ENCODE data around the gene TTYH3. TPM values are rescaled to one million over a fixed set of nuclear protein-coding genes. Genes with fewer than 3 reads are reported as not detected.

The TTYH3 gene
- total RNA-seq, 1 experiment from 2014 or later = 278 TPM

DNA sequence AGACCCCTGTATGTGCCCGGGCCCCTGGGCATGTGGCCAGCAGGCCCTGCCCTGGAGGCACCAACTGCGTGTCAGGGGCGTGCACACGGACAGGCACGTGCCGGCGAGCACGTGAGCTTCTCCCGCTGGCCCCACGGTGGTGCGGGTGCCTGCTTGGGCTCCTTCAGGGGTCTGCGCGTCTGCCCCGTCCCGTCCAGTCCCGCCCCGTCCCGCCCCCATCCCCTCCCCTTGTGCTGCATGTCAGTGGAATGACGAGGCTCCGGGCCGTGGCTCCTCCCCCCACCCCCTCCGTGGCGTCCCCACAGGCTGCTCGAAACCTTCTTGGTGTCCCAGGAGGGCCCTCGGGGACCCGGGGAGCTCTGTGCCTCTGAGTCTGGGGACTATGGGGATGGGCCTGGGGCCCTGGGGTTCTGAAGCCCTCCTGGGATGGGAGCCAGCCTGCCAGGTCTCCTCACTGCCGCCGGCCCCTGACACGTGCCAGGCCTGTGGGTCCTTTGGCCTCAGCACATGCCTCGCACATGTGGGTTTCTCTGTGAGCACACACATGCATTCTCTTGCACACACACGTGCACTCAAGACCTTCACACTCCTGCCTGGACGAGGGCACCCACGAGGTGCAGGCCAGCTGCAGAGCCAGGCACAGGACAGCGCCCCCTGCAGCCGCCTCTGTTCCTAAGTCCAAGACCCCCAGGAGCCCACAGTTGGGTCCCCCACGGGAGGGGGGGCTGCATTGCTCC is 28.7 kb downstream of the TTYH3 start:
- BruUV-seq (replicated peaks) = no TSS peak
- DNase-seq (ENCODE audit: low read depth, low spot score) = no peak
- POLR2A ChIA-PET = interaction anchor here (0.6 kb wide), 1 partner anchor 135 kb away, joined by 3 read pairs; no protein-coding TSS in a partner anchor
- no peak overlapping the region for H3K4me3 ChIP-seq (ENCODE audit: low read depth in 2 of 2, low read length in 2 of 2)
- H3K4me1 ChIP-seq (ENCODE audit: control insufficient read depth, insufficient read depth, low read length) = peaks cover 23% of the 10 kb centered on the region
- ATAC-seq = no peak
- TF ChIP-seq, protein P1, sequence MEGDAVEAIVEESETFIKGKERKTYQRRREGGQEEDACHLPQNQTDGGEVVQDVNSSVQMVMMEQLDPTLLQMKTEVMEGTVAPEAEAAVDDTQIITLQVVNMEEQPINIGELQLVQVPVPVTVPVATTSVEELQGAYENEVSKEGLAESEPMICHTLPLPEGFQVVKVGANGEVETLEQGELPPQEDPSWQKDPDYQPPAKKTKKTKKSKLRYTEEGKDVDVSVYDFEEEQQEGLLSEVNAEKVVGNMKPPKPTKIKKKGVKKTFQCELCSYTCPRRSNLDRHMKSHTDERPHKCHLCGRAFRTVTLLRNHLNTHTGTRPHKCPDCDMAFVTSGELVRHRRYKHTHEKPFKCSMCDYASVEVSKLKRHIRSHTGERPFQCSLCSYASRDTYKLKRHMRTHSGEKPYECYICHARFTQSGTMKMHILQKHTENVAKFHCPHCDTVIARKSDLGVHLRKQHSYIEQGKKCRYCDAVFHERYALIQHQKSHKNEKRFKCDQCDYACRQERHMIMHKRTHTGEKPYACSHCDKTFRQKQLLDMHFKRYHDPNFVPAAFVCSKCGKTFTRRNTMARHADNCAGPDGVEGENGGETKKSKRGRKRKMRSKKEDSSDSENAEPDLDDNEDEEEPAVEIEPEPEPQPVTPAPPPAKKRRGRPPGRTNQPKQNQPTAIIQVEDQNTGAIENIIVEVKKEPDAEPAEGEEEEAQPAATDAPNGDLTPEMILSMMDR (IDR thresholded peaks at IDR 0.05) = peak; percentile 85; the same call in 1 of the 2 replicates
- TF ChIP-seq, protein P2, sequence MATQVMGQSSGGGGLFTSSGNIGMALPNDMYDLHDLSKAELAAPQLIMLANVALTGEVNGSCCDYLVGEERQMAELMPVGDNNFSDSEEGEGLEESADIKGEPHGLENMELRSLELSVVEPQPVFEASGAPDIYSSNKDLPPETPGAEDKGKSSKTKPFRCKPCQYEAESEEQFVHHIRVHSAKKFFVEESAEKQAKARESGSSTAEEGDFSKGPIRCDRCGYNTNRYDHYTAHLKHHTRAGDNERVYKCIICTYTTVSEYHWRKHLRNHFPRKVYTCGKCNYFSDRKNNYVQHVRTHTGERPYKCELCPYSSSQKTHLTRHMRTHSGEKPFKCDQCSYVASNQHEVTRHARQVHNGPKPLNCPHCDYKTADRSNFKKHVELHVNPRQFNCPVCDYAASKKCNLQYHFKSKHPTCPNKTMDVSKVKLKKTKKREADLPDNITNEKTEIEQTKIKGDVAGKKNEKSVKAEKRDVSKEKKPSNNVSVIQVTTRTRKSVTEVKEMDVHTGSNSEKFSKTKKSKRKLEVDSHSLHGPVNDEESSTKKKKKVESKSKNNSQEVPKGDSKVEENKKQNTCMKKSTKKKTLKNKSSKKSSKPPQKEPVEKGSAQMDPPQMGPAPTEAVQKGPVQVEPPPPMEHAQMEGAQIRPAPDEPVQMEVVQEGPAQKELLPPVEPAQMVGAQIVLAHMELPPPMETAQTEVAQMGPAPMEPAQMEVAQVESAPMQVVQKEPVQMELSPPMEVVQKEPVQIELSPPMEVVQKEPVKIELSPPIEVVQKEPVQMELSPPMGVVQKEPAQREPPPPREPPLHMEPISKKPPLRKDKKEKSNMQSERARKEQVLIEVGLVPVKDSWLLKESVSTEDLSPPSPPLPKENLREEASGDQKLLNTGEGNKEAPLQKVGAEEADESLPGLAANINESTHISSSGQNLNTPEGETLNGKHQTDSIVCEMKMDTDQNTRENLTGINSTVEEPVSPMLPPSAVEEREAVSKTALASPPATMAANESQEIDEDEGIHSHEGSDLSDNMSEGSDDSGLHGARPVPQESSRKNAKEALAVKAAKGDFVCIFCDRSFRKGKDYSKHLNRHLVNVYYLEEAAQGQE (IDR thresholded peaks at IDR 0.05; ENCODE audit: insufficient read depth in 1 of 2, low read depth in 2 of 2, low read length in 1 of 2) = no peak
- no peak for TF ChIP-seq TCF7L2 (IDR thresholded peaks at IDR 0.05; ENCODE audit: low read depth, low read length)
- CTCF ChIA-PET = interaction anchor here (0.6 kb wide), 1 partner anchor 28 kb away, joined by 3 read pairs; no protein-coding TSS in a partner anchor
- in situ Hi-C loops (cut with HindIII; ENCODE audit: low pct_unique_long_range_greater_than_20kb, low sequenced_read_pairs) (no loop called here), intact Hi-C loops (cut with micrococcal nuclease; ENCODE audit: unreplicated experiment) (no loop called here)
- no peaks in the 10 kb centered on the region for H3K9me3 ChIP-seq (ENCODE audit: control insufficient read depth, insufficient read depth, low read depth, low read length)
- H3K27me3 ChIP-seq (ENCODE audit: control insufficient read depth, insufficient read depth, low read length) = no peaks in the 10 kb centered on the region
- peaks cover 3% of the 10 kb centered on the region; the same call in 1 of the 2 replicates for H3K36me3 ChIP-seq (ENCODE audit: control insufficient read depth, insufficient read depth, low read length)
- H3K27ac ChIP-seq (ENCODE audit: low read length) = no peak overlapping the region

GRCh38 chr7:2661096-2661449 is 29.3 kb downstream of the TTYH3 start:
- ATAC-seq (peak; percentile 10; the same call in 1 of the 2 replicates), DNase-seq (ENCODE audit: low read depth, low spot score) (no peak)
- no peak overlapping the region for H3K4me3 ChIP-seq (ENCODE audit: low read depth in 2 of 2, low read length in 2 of 2)
- H3K27ac ChIP-seq (ENCODE audit: low read length) = no peak overlapping the region
- H3K9me3 ChIP-seq (ENCODE audit: control insufficient read depth, insufficient read depth, low read depth, low read length) = no peaks in the 10 kb centered on the region
- peaks cover 23% of the 10 kb centered on the region for H3K4me1 ChIP-seq (ENCODE audit: control insufficient read depth, insufficient read depth, low read length)
- TF ChIP-seq POLR2AphosphoS5 (IDR thresholded peaks at IDR 0.05; ENCODE audit: low read depth, low read length) (no peak), SIN3A (IDR thresholded peaks at IDR 0.05; ENCODE audit: borderline replicate concordance, insufficient read depth, low read depth, low read length) (no peak), TCF7L2 (IDR thresholded peaks at IDR 0.05; ENCODE audit: low read depth, low read length) (no peak)
- TF ChIP-seq, protein P1 (IDR thresholded peaks at IDR 0.05) = peak; percentile 58
- TF ChIP-seq, protein P2 (IDR thresholded peaks at IDR 0.05; ENCODE audit: insufficient read depth in 1 of 2, low read depth in 2 of 2, low read length in 1 of 2) = no peak
- POLR2A ChIA-PET = no interaction called here
- CTCF ChIA-PET = interaction anchor here (0.6 to 0.9 kb wide), 2 partner anchors 17 to 28 kb away, joined by 3 read pairs; no protein-coding TSS in a partner anchor
- intact Hi-C loops (cut with micrococcal nuclease; ENCODE audit: unreplicated experiment) = no loop called here
- in situ Hi-C loops (cut with HindIII; ENCODE audit: low pct_unique_long_range_greater_than_20kb, low sequenced_read_pairs) = no loop called here
- peaks cover 3% of the 10 kb centered on the region; the same call in 1 of the 2 replicates for H3K36me3 ChIP-seq (ENCODE audit: control insufficient read depth, insufficient read depth, low read length)
- no peaks in the 10 kb centered on the region for H3K27me3 ChIP-seq (ENCODE audit: control insufficient read depth, insufficient read depth, low read length)
- BruUV-seq (replicated peaks) = no TSS peak

Data from Panc1 (cell line).